IMR-90 (cell line): ENCODE data around the gene RBM23.

Source experiments
- CHD1 ChIP-seq: IDR thresholded peaks from 2 replicates; pipeline ENCODE4 v1.6.1; 2012; ENCODE audit warnings: low read depth, low read length, improper control_type of control experiment
- CTCF ChIP-seq: conservative IDR thresholded peaks from 2 replicates; pipeline ENCODE4 v1.5.1; 2012; ENCODE audit warnings: mild to moderate bottlenecking, low read depth, low read length, improper control_type of control experiment
- ELK1 ChIP-seq: fragments of 150-350 bp; IDR thresholded peaks from 2 replicates; pipeline ENCODE4 v1.6.1; 2016; ENCODE audit warnings: low read depth, mild to moderate bottlenecking, low read length, moderate library complexity, borderline replicate concordance
- MAFK ChIP-seq: IDR thresholded peaks from 2 replicates; pipeline ENCODE4 v1.6.1; 2012; ENCODE audit warnings: low read depth, low read length, improper control_type of control experiment
- NFE2L2 ChIP-seq: fragments of 150-350 bp; IDR thresholded peaks from 2 replicates; pipeline ENCODE4 v1.6.1; 2016; ENCODE audit warnings: low read depth, mild to moderate bottlenecking, low read length

DNA sequence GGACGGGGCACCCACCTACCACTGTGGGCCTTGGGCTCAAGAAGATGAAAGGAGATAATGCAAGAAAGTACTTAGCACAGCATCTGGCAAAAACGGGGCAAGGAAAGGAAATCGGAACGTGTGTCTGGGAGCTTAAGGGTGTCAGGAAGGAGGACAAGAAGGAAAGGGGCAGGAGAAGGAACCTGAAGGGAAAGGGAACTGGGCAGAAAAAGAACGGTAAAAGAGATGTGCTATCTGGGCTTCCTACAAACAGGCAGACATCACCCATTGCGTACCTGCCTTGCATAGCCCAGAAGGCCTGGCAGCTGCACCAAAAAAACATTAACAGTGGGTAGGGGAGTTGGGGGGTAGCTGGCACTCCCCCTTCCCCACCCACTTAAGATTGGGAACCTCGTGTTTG, 36.9 kb downstream of the RBM23 start:
- TF ChIP-seq CHD1 = no peak
- TF ChIP-seq CTCF = no peak
- TF ChIP-seq MAFK = no peak
- no peak for TF ChIP-seq NFE2L2
- TF ChIP-seq ELK1 = no peak
